Parathyroid adenoma (tissue), 2 donors: Measurements from ENCODE around the gene AFF1.

ENCODE experiments used
- H2AFZ ChIP-seq: fragments of 300-600 bp; sonication (generic); one replicate; pipeline ENCODE4 v1.7.0; 2017; ENCODE audit warnings: antibody characterized with exemption, mild to moderate bottlenecking
- H3K27ac ChIP-seq: fragments of 300-600 bp; sonication (generic); one replicate; pipeline ENCODE4 v1.7.0; 2017
- H3K27me3 ChIP-seq: fragments of 300-600 bp; sonication (generic); one replicate; pipeline ENCODE4 v1.7.0; 2017; ENCODE audit warnings: low read length; ENCODE audit not compliant: control insufficient read depth, insufficient read depth
- H3K36me3 ChIP-seq: fragments of 300-600 bp; sonication (generic); one replicate; pipeline ENCODE4 v1.7.0; 2017; ENCODE audit warnings: low read length; ENCODE audit not compliant: control insufficient read depth, insufficient read depth
- H3K4me1 ChIP-seq: fragments of 300-600 bp; sonication (generic); one replicate; pipeline ENCODE4 v1.7.0; 2017; ENCODE audit warnings: control low read depth
- H3K4me2 ChIP-seq: fragments of 300-600 bp; sonication (generic); one replicate; pipeline ENCODE4 v1.7.0; 2017; ENCODE audit warnings: low read length
- H3K4me3 ChIP-seq: fragments of 300-600 bp; sonication (generic); one replicate; pipeline ENCODE4 v1.7.0; 2017; ENCODE audit warnings: low read depth, low read length
- H3K79me2 ChIP-seq: fragments of 300-600 bp; sonication (generic); one replicate; pipeline ENCODE4 v1.7.0; 2017; ENCODE audit warnings: control low read depth
- H3K9ac ChIP-seq: fragments of 300-600 bp; sonication (generic); one replicate; pipeline ENCODE4 v1.7.0; 2017; ENCODE audit warnings: mild to moderate bottlenecking
- H3K9me3 ChIP-seq: fragments of 300-600 bp; sonication (generic); one replicate; pipeline ENCODE4 v1.7.0; 2017; ENCODE audit warnings: low read length; ENCODE audit not compliant: control insufficient read depth
- CTCF ChIP-seq: fragments of 300-600 bp; sonication (generic); IDR thresholded peaks from one replicate; pipeline ENCODE4 v1.7.0; 2017; ENCODE audit warnings: antibody characterized with exemption, mild to moderate bottlenecking
- donor health status: primary hyperparathyroidism.

Gene AFF1

GRCh38 chr4:87130985-87131703, 196.3 kb downstream of the AFF1 start:
- Histone ChIP-seq H3K4me1 (peaks cover 7% of the 10 kb centered on the region), H3K36me3 (no peaks in the 10 kb centered on the region), H2AFZ (no peak overlapping the region), H3K4me3 (no peak overlapping the region), H3K9me3 (no peaks in the 10 kb centered on the region), H3K27ac (no peak overlapping the region), H3K27me3 (no peaks in the 10 kb centered on the region), H3K79me2 (peaks cover 1% of the 10 kb centered on the region), H3K4me2 (no peak overlapping the region), H3K9ac (no peak overlapping the region)
- TF ChIP-seq CTCF = no peak

- H3K36me3 ChIP-seq = no peaks in the 10 kb centered on the region
Observed at GRCh38 chr4:87132035-87132434, 197.2 kb downstream of the AFF1 start.

GRCh38 chr4:87133183-87133582, 198.4 kb downstream of the AFF1 start:
- Histone ChIP-seq H3K4me2 (no peak overlapping the region), H3K9me3 (no peaks in the 10 kb centered on the region), H3K4me1 (peaks cover 4% of the 10 kb centered on the region), H3K79me2 (no peaks in the 10 kb centered on the region), H3K27ac (no peak overlapping the region), H3K27me3 (no peaks in the 10 kb centered on the region), H2AFZ (no peak overlapping the region), H3K36me3 (no peaks in the 10 kb centered on the region), H3K4me3 (no peak overlapping the region), H3K9ac (no peak overlapping the region)
- TF ChIP-seq CTCF = no peak

More at GRCh38 chr4:87132035-87132434, 197.2 kb downstream of the AFF1 start:
- Histone ChIP-seq H3K27me3 (no peaks in the 10 kb centered on the region), H3K79me2 (no peaks in the 10 kb centered on the region), H3K4me2 (no peak overlapping the region), H3K4me3 (no peak overlapping the region), H3K4me1 (peaks cover 7% of the 10 kb centered on the region), H3K9me3 (no peaks in the 10 kb centered on the region), H3K27ac (no peak overlapping the region), H2AFZ (no peak overlapping the region), H3K9ac (no peak overlapping the region)
- TF ChIP-seq CTCF = no peak

- H3K27me3 ChIP-seq = no peaks in the 10 kb centered on the region
- H2AFZ ChIP-seq = no peak overlapping the region
- H3K9me3 ChIP-seq = no peaks in the 10 kb centered on the region
- H3K36me3 ChIP-seq = no peaks in the 10 kb centered on the region
- TF ChIP-seq CTCF = no peak
- H3K79me2 ChIP-seq = no peaks in the 10 kb centered on the region
- no peak overlapping the region for H3K4me3 ChIP-seq
- H3K9ac ChIP-seq = no peak overlapping the region
- no peak overlapping the region for H3K27ac ChIP-seq
- H3K4me1 ChIP-seq = no peaks in the 10 kb centered on the region
- H3K4me2 ChIP-seq = no peak overlapping the region
Observed at GRCh38 chr4:87134122-87134521, 199.3 kb downstream of the AFF1 start.

GRCh38 chr4:87141428-87141827, 206.6 kb downstream of the AFF1 start:
- H3K9me3 ChIP-seq = no peaks in the 10 kb centered on the region
- no peak overlapping the region for H3K4me3 ChIP-seq
- TF ChIP-seq CTCF = no peak
- H3K27me3 ChIP-seq = no peaks in the 10 kb centered on the region
- no peaks in the 10 kb centered on the region for H3K79me2 ChIP-seq
- H3K9ac ChIP-seq = no peak overlapping the region
- no peaks in the 10 kb centered on the region for H3K36me3 ChIP-seq
- H2AFZ ChIP-seq = no peak overlapping the region
- no peak overlapping the region for H3K27ac ChIP-seq
- no peaks in the 10 kb centered on the region for H3K4me1 ChIP-seq
- no peak overlapping the region for H3K4me2 ChIP-seq
